H1 (cell line): Measurements from ENCODE around the gene UFC1. TPM values are rescaled to one million over a fixed set of nuclear protein-coding genes. Genes with fewer than 3 reads are reported as not detected.

Experiments
- CTCF ChIA-PET: fragments of 300-600 bp; sonication (Branson Sonifier 250); formaldehyde crosslinking; loops from one replicate; lab custom pipeline; 2021; ENCODE audit not compliant: partially characterized antibody; lab: Charles Lee
- POLR2A ChIA-PET: fragments of 300-600 bp; sonication (Branson Sonifier 250); formaldehyde crosslinking; loops from one replicate; lab custom pipeline; 2021; ENCODE audit warnings: inconsistent platforms; ENCODE audit not compliant: partially characterized antibody; lab: Charles Lee
- DNase-seq, 2 experiments: peaks; one replicate each; pipeline versions ENCODE4 v3.0.0 to v3.0.0-alpha.2; 2010 to 2022; ENCODE audit warnings: low spot score in 2 of 2, low read depth in 1 of 2, mixed read lengths in 1 of 2
- FAIRE-seq: peaks from 2 replicates; lab custom pipeline; 2011; peaks lifted over from hg19 to GRCh38; lab: Jason Lieb, UNC
- H2AFZ ChIP-seq: 2 replicates; pipeline ENCODE4 v1.8.1; 2012; ENCODE audit warnings: low read length, inconsistent platforms
- H2AK5ac ChIP-seq: 2 replicates; pipeline ENCODE4 v1.6.1; 2013; ENCODE audit warnings: low read depth, low read length
- H2BK120ac ChIP-seq: replicated peaks from 2 replicates; pipeline ENCODE3; 2013; ENCODE audit warnings: low read depth, low read length, inconsistent platforms
- H2BK12ac ChIP-seq: 2 replicates; pipeline ENCODE4 v1.6.1; 2013; ENCODE audit warnings: low read depth, low read length
- H2BK15ac ChIP-seq: 2 replicates; pipeline ENCODE4 v1.6.1; 2013; ENCODE audit warnings: low read length
- H2BK20ac ChIP-seq: 2 replicates; pipeline ENCODE4 v1.6.1; 2013; ENCODE audit warnings: low read length
- H2BK5ac ChIP-seq: 2 replicates; pipeline ENCODE4 v1.6.1; 2013; ENCODE audit warnings: low read depth, low read length
- H3K14ac ChIP-seq: 2 replicates; pipeline ENCODE4 v1.6.1; 2013; ENCODE audit warnings: inconsistent platforms; ENCODE audit not compliant: insufficient read length
- H3K18ac ChIP-seq: 2 replicates; pipeline ENCODE4 v1.6.1; 2013; ENCODE audit warnings: low read length; ENCODE audit errors: extremely low read depth
- H3K23ac ChIP-seq: 2 replicates; pipeline ENCODE4 v1.6.1; 2013; ENCODE audit warnings: inconsistent platforms; ENCODE audit not compliant: insufficient read length
- H3K23me2 ChIP-seq: 2 replicates; pipeline ENCODE4 v1.6.1; 2013; ENCODE audit warnings: low read depth, low read length
- H3K27ac ChIP-seq: 2 replicates; pipeline ENCODE4 v1.6.1; 2011; ENCODE audit warnings: low read depth, low read length, inconsistent platforms
- H3K27me3 ChIP-seq, 4 experiments: replicated peaks in 1 of 4; 1 replicate in 1 of 4; 2 replicates in 3 of 4; pipeline versions ENCODE4 v1.6.1 to v1.8.1; 2011 to 2013; ENCODE audit warnings: low read length in 3 of 4, mild to moderate bottlenecking in 3 of 4, inconsistent platforms in 2 of 4, mixed read lengths in 2 of 4, moderate library complexity in 1 of 4; ENCODE audit not compliant: control insufficient read depth in 3 of 4, insufficient read depth in 3 of 4; ENCODE audit errors: extremely low read depth in 1 of 4
- H3K36me3 ChIP-seq, 4 experiments: 2 replicates each; pipeline versions ENCODE4 v1.6.1 to v1.8.1; 2011 to 2013; ENCODE audit warnings: mild to moderate bottlenecking in 4 of 4, low read length in 3 of 4, moderate library complexity in 2 of 4, control low read depth in 1 of 4, inconsistent platforms in 1 of 4; ENCODE audit not compliant: insufficient read depth in 4 of 4, control insufficient read depth in 2 of 4
- H3K4ac ChIP-seq: replicated peaks from 2 replicates; pipeline ENCODE3; 2013; ENCODE audit warnings: low read length, low read depth, mixed read lengths, inconsistent platforms; ENCODE audit not compliant: insufficient read length
- H3K4me1 ChIP-seq, 4 experiments: replicated peaks in 1 of 4; 1 replicate in 1 of 4; 2 replicates in 3 of 4; pipeline versions ENCODE4 v1.6.1 to v1.8.1; 2011 to 2013; ENCODE audit warnings: low read length in 3 of 4, inconsistent platforms in 2 of 4, mixed read lengths in 1 of 4; ENCODE audit not compliant: insufficient read depth in 4 of 4, control insufficient read depth in 3 of 4
- H3K4me2 ChIP-seq, 2 experiments: 2 replicates each; pipeline versions ENCODE4 v1.6.1 to v1.8.1; 2011 to 2013; ENCODE audit warnings: low read depth in 2 of 2, low read length in 2 of 2, control low read depth in 1 of 2, inconsistent platforms in 1 of 2, mild to moderate bottlenecking in 1 of 2; ENCODE audit not compliant: insufficient read depth in 1 of 2
- H3K4me3 ChIP-seq, 4 experiments: fragments of 200-600, 300-600 bp in 1 of 4; sonication (generic), shearing (Covaris generic), sonication (Bioruptor Twin) in 1 of 4; 2 replicates each; pipeline versions ENCODE4 v1.5.1 to v1.8.1; 2011 to 2016; ENCODE audit warnings: low read length in 4 of 4, low read depth in 3 of 4, control low read depth in 2 of 4, inconsistent platforms in 2 of 4, mild to moderate bottlenecking in 2 of 4, mixed read lengths in 1 of 4, moderate library complexity in 1 of 4; ENCODE audit not compliant: insufficient read depth in 2 of 4; ENCODE audit errors: extremely low read depth in 1 of 4
- H3K56ac ChIP-seq: replicated peaks from 2 replicates; pipeline ENCODE3; 2013; ENCODE audit warnings: low read depth, mild to moderate bottlenecking, mixed read lengths, low read length, inconsistent platforms; ENCODE audit not compliant: insufficient read length
- H3K79me1 ChIP-seq: 2 replicates; pipeline ENCODE4 v1.6.1; 2013; ENCODE audit warnings: low read depth, low read length, control low read depth
- H3K79me2 ChIP-seq, 2 experiments: 2 replicates each; pipeline versions ENCODE4 v1.6.1 to v1.8.1; 2012 to 2013; ENCODE audit warnings: low read length in 2 of 2, mild to moderate bottlenecking in 2 of 2, inconsistent platforms in 1 of 2; ENCODE audit not compliant: insufficient read depth in 2 of 2, control insufficient read depth in 1 of 2
- H3K9ac ChIP-seq, 4 experiments: replicated peaks in 1 of 4; 1 replicate in 1 of 4; 2 replicates in 3 of 4; pipeline versions ENCODE4 v1.6.1 to v1.8.1; 2011 to 2013; ENCODE audit warnings: low read depth in 3 of 4, low read length in 3 of 4, control low read depth in 2 of 4, mild to moderate bottlenecking in 2 of 4, moderate library complexity in 2 of 4, inconsistent platforms in 1 of 4; ENCODE audit errors: extremely low read depth in 1 of 4
- H3K9me3 ChIP-seq, 2 experiments: 2 replicates each; pipeline versions ENCODE4 v1.6.1 to v1.8.1; 2012 to 2013; ENCODE audit warnings: mild to moderate bottlenecking in 2 of 2, moderate library complexity in 2 of 2, control low read depth in 1 of 2, inconsistent platforms in 1 of 2, low read depth in 1 of 2, low read length in 1 of 2, mixed read lengths in 1 of 2; ENCODE audit not compliant: insufficient read depth in 2 of 2
- H4K20me1 ChIP-seq, 2 experiments: replicated peaks in 1 of 2; 2 replicates each; pipeline versions ENCODE3 to v1.8.1; 2011 to 2013; ENCODE audit warnings: inconsistent platforms in 2 of 2, low read length in 2 of 2, mild to moderate bottlenecking in 1 of 2; ENCODE audit not compliant: insufficient read depth in 2 of 2, control insufficient read depth in 1 of 2
- H4K5ac ChIP-seq: 2 replicates; pipeline ENCODE4 v1.6.1; 2013; ENCODE audit warnings: low read length, low read depth, mixed read lengths, inconsistent platforms; ENCODE audit not compliant: insufficient read length
- H4K8ac ChIP-seq: 2 replicates; pipeline ENCODE4 v1.8.0; 2013; ENCODE audit warnings: mild to moderate bottlenecking, moderate library complexity, low read length, inconsistent platforms; ENCODE audit not compliant: insufficient read depth; ENCODE audit errors: extremely low read depth
- H4K91ac ChIP-seq: replicated peaks from 2 replicates; pipeline ENCODE3; 2013; ENCODE audit warnings: low read length, mixed read lengths, inconsistent platforms; ENCODE audit not compliant: insufficient read length
- BCL11A ChIP-seq, 2 experiments: IDR thresholded peaks; one replicate each; pipeline ENCODE4 v1.6.1; 2011; ENCODE audit warnings: low read depth in 2 of 2, low read length in 2 of 2, mild to moderate bottlenecking in 2 of 2
- BRCA1 ChIP-seq: IDR thresholded peaks from 2 replicates; pipeline ENCODE4 v1.6.1; 2012; ENCODE audit warnings: low read depth, low read length, improper control_type of control experiment
- CBX8 ChIP-seq: fragments of 300-800, 300-1000 bp; sonication (generic); IDR thresholded peaks from 2 replicates; pipeline ENCODE4 v1.7.1; 2016; ENCODE audit warnings: low read depth, low read length, borderline replicate concordance
- CEBPB ChIP-seq: IDR thresholded peaks from 2 replicates; pipeline ENCODE4 v1.6.1; 2012; ENCODE audit warnings: low read depth, low read length
- GTF2F1 ChIP-seq: IDR thresholded peaks from 2 replicates; pipeline ENCODE4 v1.6.1; 2012; ENCODE audit warnings: low read depth, low read length, improper control_type of control experiment, borderline replicate concordance
- NRF1 ChIP-seq: IDR thresholded peaks from 2 replicates; pipeline ENCODE4 v1.6.1; 2011; ENCODE audit warnings: mild to moderate bottlenecking, low read depth, low read length, improper control_type of control experiment
- POU5F1 ChIP-seq: IDR thresholded peaks from 2 replicates; pipeline ENCODE4 v1.6.1; 2011; ENCODE audit warnings: low read depth, mild to moderate bottlenecking, low read length, moderate library complexity
- RNF2 ChIP-seq: fragments of 200-900, 300-1000 bp; sonication (generic); IDR thresholded peaks from 2 replicates; pipeline ENCODE4 v1.7.1; 2016; ENCODE audit warnings: borderline replicate concordance, low read depth, mild to moderate bottlenecking, antibody characterized with exemption, low read length; ENCODE audit not compliant: poor library complexity, severe bottlenecking; ENCODE audit errors: missing control alignments
- SIX5 ChIP-seq: IDR thresholded peaks from 2 replicates; pipeline ENCODE4 v1.6.1; 2011; ENCODE audit warnings: mild to moderate bottlenecking, low read depth, low read length
- SP4 ChIP-seq: IDR thresholded peaks from 2 replicates; pipeline ENCODE4 v1.6.1; 2012; ENCODE audit warnings: low read length, inconsistent platforms
- SUZ12 ChIP-seq: fragments of 200-600 bp; sonication (generic); IDR thresholded peaks from 2 replicates; pipeline ENCODE4 v1.6.1; 2012; ENCODE audit warnings: mild to moderate bottlenecking, inconsistent platforms, low read length, moderate library complexity, mixed read lengths
- WGBS, 2 experiments: shearing (Covaris generic) in 1 of 2; methylation state at CpG; one replicate each; pipeline versions ENCODE4 v1.1.6 to v1.1.7; 2013 to 2015; ENCODE audit warnings: low lambda C conversion rate in 2 of 2, mixed read lengths in 2 of 2, inconsistent platforms in 1 of 2, low coverage in 1 of 2, missing lambda C conversion rate in 1 of 2; ENCODE audit not compliant: insufficient replicate concordance in 2 of 2, insufficient coverage in 1 of 2, insufficient read length in 1 of 2; ENCODE audit errors: extremely low coverage in 1 of 2, missing lambda C conversion rate in 1 of 2; 5-methylcytosine and 5-hydroxymethylcytosine counted together
- polyA plus RNA-seq, 7 experiments: library from polyadenylated mRNA; depleted of rRNA in 3 of 7; stranded (reverse) in 5 of 7; unstranded in 2 of 7; fragments of >200 nt in 5 of 7; fragments of 200-250 nt in 2 of 7; gene quantifications; 1 replicate in 5 of 7; 2 replicates in 1 of 7; 4 replicates in 1 of 7; pipeline versions ENCODE4 v1.2.1 to v1.2.3, GENCODE V29; 2011 to 2013; ENCODE audit warnings: missing spikeins in 2 of 7, mixed read lengths in 2 of 7
- total RNA-seq: library from RNA; stranded (reverse); fragmentation: NEBNext Ultra II Directional; extraction: Animal tissue kit (Norgen Biotek cat#: 25700); gene quantifications from 2 replicates; pipeline ENCODE4 v1.2.1, GENCODE V29; 2021
- TF ChIP-seq, protein P1 (sequence below): IDR thresholded peaks from 2 replicates; pipeline ENCODE4 v1.6.1; 2012; ENCODE audit warnings: inconsistent platforms

The UFC1 gene
- total and polyA plus RNA-seq, 2 of the 8 experiments (the other 6 are each of a cell fraction or from before 2014, with no cell fraction given), result 67.8 to 102 TPM

DNA sequence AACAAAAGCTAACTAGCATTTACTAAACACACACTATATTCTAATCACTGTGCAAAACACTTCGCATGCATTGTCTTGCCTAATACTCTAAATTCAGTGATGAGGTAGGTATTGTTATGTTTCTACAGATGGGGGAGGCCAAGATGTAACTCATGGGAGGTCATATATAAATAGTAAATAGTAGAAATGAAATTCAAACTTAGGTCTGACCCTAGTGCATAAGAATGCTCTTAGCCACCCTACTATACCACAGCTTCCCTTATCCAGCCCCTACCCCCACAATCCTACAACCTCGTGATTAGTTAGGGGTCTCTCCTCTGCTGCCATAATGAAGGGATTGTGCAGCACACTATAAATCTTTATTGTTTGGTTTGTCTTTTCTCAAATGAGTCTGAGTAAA is 39.2 kb upstream of the UFC1 start:
- Histone ChIP-seq H3K23ac (no peak overlapping the region), H3K36me3 (peaks cover 0 to 5% (median 0%) of the 10 kb centered on the region in 4 experiments; a peak in 2 of 8 replicates), H2BK20ac (no peak overlapping the region), H4K8ac (no peak overlapping the region), H2AFZ (no peak overlapping the region), H3K23me2 (peaks cover 12% of the 10 kb centered on the region), H4K20me1 (peaks cover 0 to 3% of the 10 kb centered on the region in 2 experiments), H2BK120ac (no peak overlapping the region), H3K4ac (no peak overlapping the region), H3K18ac (no peak overlapping the region), H2BK15ac (no peak overlapping the region), H3K27me3 (no peaks in the 10 kb centered on the region), H3K4me3 (no peak overlapping the region), H3K79me2 (peaks cover 4 to 72% of the 10 kb centered on the region in 2 experiments; a peak in 3 of 4 replicates), H3K14ac (no peak overlapping the region), H2BK5ac (no peak overlapping the region), H3K9me3 (no peaks in the 10 kb centered on the region), H3K56ac (no peak overlapping the region), H3K4me2 (no peak overlapping the region), H4K91ac (no peak overlapping the region), H3K79me1 (peaks cover 15% of the 10 kb centered on the region), H4K5ac (no peak overlapping the region), H3K9ac (no peak overlapping the region), H3K27ac (no peak overlapping the region), H2AK5ac (no peak overlapping the region), H3K4me1 (peaks cover 4 to 10% (median 5%) of the 10 kb centered on the region in 4 experiments; a peak in 6 of 7 replicates), H2BK12ac (no peak overlapping the region)
- no peak for DNase-seq
- WGBS, 2 experiments, result 87% methylated on average over 2 of the region's 2 CpGs; no CpG with 5 or more reads in 1 of the 2 experiments
- POLR2A ChIA-PET, result interaction anchor here (0.6 to 1.6 kb wide), 3 partner anchors 14 to 78 kb away, joined by 3 to 5 read pairs (median 4); no protein-coding TSS in a partner anchor
- no peak for FAIRE-seq
- CTCF ChIA-PET, result interaction anchor here (5.0 kb wide), 1 partner anchor 17 kb away, joined by 33 read pairs; the partner anchor contains the start of gene KLHDC9
- TF ChIP-seq RNF2 (no peak), CEBPB (no peak), SIX5 (no peak), POU5F1 (no peak), BCL11A (IDR thresholded peaks at IDR 0.05; ENCODE audit: low read depth in 2 of 2, low read length in 2 of 2) (no peak), SP4 (no peak), BRCA1 (no peak), CBX8 (no peak), SUZ12 (no peak), NRF1 (no peak), GTF2F1 (no peak)
- TF ChIP-seq, protein P1, sequence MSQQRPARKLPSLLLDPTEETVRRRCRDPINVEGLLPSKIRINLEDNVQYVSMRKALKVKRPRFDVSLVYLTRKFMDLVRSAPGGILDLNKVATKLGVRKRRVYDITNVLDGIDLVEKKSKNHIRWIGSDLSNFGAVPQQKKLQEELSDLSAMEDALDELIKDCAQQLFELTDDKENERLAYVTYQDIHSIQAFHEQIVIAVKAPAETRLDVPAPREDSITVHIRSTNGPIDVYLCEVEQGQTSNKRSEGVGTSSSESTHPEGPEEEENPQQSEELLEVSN, result no peak
